ENCODE data around the gene SRSF4.
"Not testable (repeated sequence)": the region's sequence is repeated elsewhere in the genome, so short reads cannot be mapped to it uniquely, and the experiment has no call there.

The SRSF4 gene

DNA sequence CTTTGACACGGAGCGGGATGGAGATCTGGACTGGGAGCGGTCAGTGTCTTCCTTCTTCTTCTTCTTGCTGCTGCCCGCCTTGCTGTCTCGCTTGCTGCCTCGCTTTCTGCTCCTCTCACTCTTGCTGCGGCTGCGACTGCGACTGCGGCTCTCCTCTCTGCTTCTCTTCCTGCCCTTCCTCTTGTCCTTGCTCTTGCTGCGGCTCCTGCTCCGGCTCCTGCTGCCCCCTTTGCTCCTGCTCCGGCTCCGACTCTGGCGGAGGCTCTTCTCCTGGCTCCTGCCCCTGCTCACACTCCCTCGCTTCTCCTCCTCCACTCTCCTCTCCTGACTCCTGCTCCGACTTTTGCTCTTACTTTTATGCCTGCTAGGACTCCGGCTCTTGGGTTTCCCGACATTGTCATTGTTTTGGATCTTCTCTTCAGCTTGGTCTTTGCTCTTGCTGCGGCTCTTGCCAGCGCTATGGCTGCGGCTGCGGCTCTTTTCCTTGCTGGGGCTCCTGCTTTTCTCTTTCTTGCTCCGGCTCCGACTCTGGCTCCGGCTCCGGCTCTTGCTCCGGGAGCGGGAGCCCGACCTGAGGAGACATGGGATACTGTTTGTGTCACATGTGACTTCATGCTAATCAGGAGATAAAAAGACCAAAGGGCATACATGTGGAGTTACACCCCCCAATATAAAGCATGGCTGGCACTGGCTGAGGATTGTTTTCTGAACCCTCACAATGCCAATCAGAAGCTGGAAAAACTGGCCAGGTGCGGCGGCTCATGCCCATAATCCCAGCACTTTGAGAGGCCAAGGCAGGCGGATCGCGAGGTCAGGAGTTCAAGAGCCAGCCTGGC is 32.8 kb downstream of the SRSF4 start:
- Histone ChIP-seq H3K4me3 (ENCODE audit: insufficient read depth, low read depth, low read length, poor library complexity, severe bottlenecking) (no peak overlapping the region), H3K36me3 (ENCODE audit: control insufficient read depth, insufficient read depth, low read length) (peaks cover 78% of the 10 kb centered on the region), H3K27ac (ENCODE audit: insufficient read depth, low read length, poor library complexity, severe bottlenecking) (no peak overlapping the region)

GRCh38 chr1:29145739-29146437 is 35.8 kb downstream of the SRSF4 start:
- H3K27ac ChIP-seq (ENCODE audit: insufficient read depth, low read length, poor library complexity, severe bottlenecking), result no peak overlapping the region
- no peaks in the 10 kb centered on the region for H3K27me3 ChIP-seq (replicated peaks; ENCODE audit: control insufficient read depth, insufficient read depth, low read length, poor library complexity, severe bottlenecking)
- DNase-seq, result no peak
- H3K4me3 ChIP-seq (ENCODE audit: insufficient read depth, low read depth, low read length, poor library complexity, severe bottlenecking), result no peak overlapping the region
- no peaks in the 10 kb centered on the region for H3K4me1 ChIP-seq (ENCODE audit: control insufficient read depth, insufficient read depth, low read length, poor library complexity, severe bottlenecking)
- H3K36me3 ChIP-seq (ENCODE audit: control insufficient read depth, insufficient read depth, low read length), result peaks cover 48% of the 10 kb centered on the region
- H3K9me3 ChIP-seq (ENCODE audit: control insufficient read depth, low read length), result no peaks in the 10 kb centered on the region

More for the DNA sequence above, 32.8 kb downstream of the SRSF4 start:
- no peaks in the 10 kb centered on the region for H3K9me3 ChIP-seq (ENCODE audit: control insufficient read depth, low read length)
- no peak for DNase-seq
- no peaks in the 10 kb centered on the region for H3K27me3 ChIP-seq (replicated peaks; ENCODE audit: control insufficient read depth, insufficient read depth, low read length, poor library complexity, severe bottlenecking)
- no peaks in the 10 kb centered on the region for H3K4me1 ChIP-seq (ENCODE audit: control insufficient read depth, insufficient read depth, low read length, poor library complexity, severe bottlenecking)

DNA sequence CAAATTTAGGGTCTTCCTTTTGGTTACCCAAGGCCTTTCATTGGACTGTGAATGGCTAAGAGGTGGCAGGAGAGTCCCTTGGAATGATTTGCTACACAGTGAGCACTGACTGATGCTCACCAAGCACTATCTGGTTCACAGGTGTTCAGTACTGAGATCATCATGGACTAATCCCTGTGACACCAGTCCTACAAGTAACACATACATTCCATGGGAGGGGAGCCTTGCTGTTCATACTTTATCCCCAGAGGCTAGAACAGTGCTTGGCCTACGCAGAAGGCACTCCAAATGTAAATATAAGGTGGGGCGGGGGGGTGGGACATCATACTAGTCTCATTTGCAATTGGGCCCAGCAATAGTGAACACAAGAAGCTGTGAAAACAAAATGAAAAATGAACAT is 37.5 kb downstream of the SRSF4 start:
- no peaks in the 10 kb centered on the region for H3K4me1 ChIP-seq (ENCODE audit: control insufficient read depth, insufficient read depth, low read length, poor library complexity, severe bottlenecking)
- no peaks in the 10 kb centered on the region for H3K27me3 ChIP-seq (replicated peaks; ENCODE audit: control insufficient read depth, insufficient read depth, low read length, poor library complexity, severe bottlenecking)
- no peak for DNase-seq
- no peaks in the 10 kb centered on the region for H3K9me3 ChIP-seq (ENCODE audit: control insufficient read depth, low read length)
- H3K27ac ChIP-seq (ENCODE audit: insufficient read depth, low read length, poor library complexity, severe bottlenecking), result no peak overlapping the region
- H3K36me3 ChIP-seq (ENCODE audit: control insufficient read depth, insufficient read depth, low read length), result peaks cover 33% of the 10 kb centered on the region
- no peak overlapping the region for H3K4me3 ChIP-seq (ENCODE audit: insufficient read depth, low read depth, low read length, poor library complexity, severe bottlenecking)

DNA sequence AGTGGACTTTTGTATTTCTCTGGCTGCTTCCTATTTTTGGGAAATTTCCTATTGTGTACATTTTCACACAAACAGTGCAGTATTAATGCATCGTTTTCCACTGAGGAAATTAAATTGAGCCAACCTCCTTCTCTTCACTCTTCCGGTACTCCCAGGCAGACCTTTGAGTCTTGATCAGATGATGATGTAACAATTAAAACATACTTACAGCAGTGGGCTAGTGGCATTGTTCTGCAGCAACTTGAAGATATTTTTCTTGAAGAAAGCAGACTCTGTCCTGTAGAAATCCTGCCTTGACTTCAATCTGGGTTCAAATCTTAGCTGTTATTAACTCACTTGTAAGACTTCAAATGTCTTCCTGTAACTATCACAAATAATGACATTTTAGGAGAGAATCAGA is 39.0 kb downstream of the SRSF4 start:
- peaks cover 18% of the 10 kb centered on the region for H3K36me3 ChIP-seq (ENCODE audit: control insufficient read depth, insufficient read depth, low read length)
- no peaks in the 10 kb centered on the region for H3K4me1 ChIP-seq (ENCODE audit: control insufficient read depth, insufficient read depth, low read length, poor library complexity, severe bottlenecking)
- no peak overlapping the region for H3K27ac ChIP-seq (ENCODE audit: insufficient read depth, low read length, poor library complexity, severe bottlenecking)
- no peaks in the 10 kb centered on the region for H3K9me3 ChIP-seq (ENCODE audit: control insufficient read depth, low read length)
- H3K4me3 ChIP-seq (ENCODE audit: insufficient read depth, low read depth, low read length, poor library complexity, severe bottlenecking), result no peak overlapping the region
- no peaks in the 10 kb centered on the region for H3K27me3 ChIP-seq (replicated peaks; ENCODE audit: control insufficient read depth, insufficient read depth, low read length, poor library complexity, severe bottlenecking)
- no peak for DNase-seq

GRCh38 chr1:29136391-29136915 is 45.2 kb downstream of the SRSF4 start:
- Histone ChIP-seq H3K9me3 (ENCODE audit: control insufficient read depth, low read length) (no peaks in the 10 kb centered on the region), H3K4me1 (ENCODE audit: control insufficient read depth, insufficient read depth, low read length, poor library complexity, severe bottlenecking) (no peaks in the 10 kb centered on the region), H3K36me3 (ENCODE audit: control insufficient read depth, insufficient read depth, low read length) (no peaks in the 10 kb centered on the region), H3K27me3 (replicated peaks; ENCODE audit: control insufficient read depth, insufficient read depth, low read length, poor library complexity, severe bottlenecking) (no peaks in the 10 kb centered on the region), H3K27ac (ENCODE audit: insufficient read depth, low read length, poor library complexity, severe bottlenecking) (no peak overlapping the region), H3K4me3 (ENCODE audit: insufficient read depth, low read depth, low read length, poor library complexity, severe bottlenecking) (no peak overlapping the region)
- no peak for DNase-seq

GRCh38 chr1:29134695-29135028 is 47.0 kb downstream of the SRSF4 start:
- no peak overlapping the region for H3K27ac ChIP-seq (ENCODE audit: insufficient read depth, low read length, poor library complexity, severe bottlenecking)
- no peak overlapping the region for H3K4me3 ChIP-seq (ENCODE audit: insufficient read depth, low read depth, low read length, poor library complexity, severe bottlenecking)
- no peaks in the 10 kb centered on the region for H3K4me1 ChIP-seq (ENCODE audit: control insufficient read depth, insufficient read depth, low read length, poor library complexity, severe bottlenecking)
- no peaks in the 10 kb centered on the region for H3K36me3 ChIP-seq (ENCODE audit: control insufficient read depth, insufficient read depth, low read length)
- no peaks in the 10 kb centered on the region for H3K27me3 ChIP-seq (replicated peaks; ENCODE audit: control insufficient read depth, insufficient read depth, low read length, poor library complexity, severe bottlenecking)
- DNase-seq, result no peak
- H3K9me3 ChIP-seq (ENCODE audit: control insufficient read depth, low read length), result no peaks in the 10 kb centered on the region

- Histone ChIP-seq H3K9me3 (ENCODE audit: control insufficient read depth, low read length) (no peaks in the 10 kb centered on the region), H3K36me3 (ENCODE audit: control insufficient read depth, insufficient read depth, low read length) (no peaks in the 10 kb centered on the region), H3K4me1 (ENCODE audit: control insufficient read depth, insufficient read depth, low read length, poor library complexity, severe bottlenecking) (no peaks in the 10 kb centered on the region), H3K27ac (ENCODE audit: insufficient read depth, low read length, poor library complexity, severe bottlenecking) (no peak overlapping the region), H3K4me3 (ENCODE audit: insufficient read depth, low read depth, low read length, poor library complexity, severe bottlenecking) (no peak overlapping the region), H3K27me3 (replicated peaks; ENCODE audit: control insufficient read depth, insufficient read depth, low read length, poor library complexity, severe bottlenecking) (no peaks in the 10 kb centered on the region)
- DNase-seq, result no peak
Measured at GRCh38 chr1:29133861-29134694, 47.6 kb downstream of the SRSF4 start.

DNA sequence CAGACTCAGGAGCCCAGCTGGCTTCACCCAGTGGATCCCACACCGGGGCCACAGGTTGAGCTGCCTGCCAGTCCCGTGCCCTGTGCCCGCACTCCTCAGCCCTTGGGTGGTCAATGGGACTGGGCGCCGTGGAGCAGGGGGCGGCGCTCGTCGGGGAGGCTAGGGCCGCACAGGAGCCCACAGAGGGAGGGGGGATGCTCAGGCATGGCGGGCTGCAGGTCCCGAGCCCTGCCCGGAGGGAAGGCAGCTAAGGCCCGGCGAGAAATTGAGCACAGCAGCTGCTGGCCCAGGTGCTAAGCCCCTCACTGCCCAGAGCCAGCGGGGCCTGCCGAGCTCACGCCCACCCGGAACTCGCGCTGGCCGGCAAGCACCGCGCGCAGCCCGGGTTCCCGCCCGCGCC is 50.6 kb downstream of the SRSF4 start:
- not testable (repeated sequence) for H3K27me3 ChIP-seq (replicated peaks; ENCODE audit: control insufficient read depth, insufficient read depth, low read length, poor library complexity, severe bottlenecking); DNase-seq; H3K36me3 ChIP-seq (ENCODE audit: control insufficient read depth, insufficient read depth, low read length); H3K9me3 ChIP-seq (ENCODE audit: control insufficient read depth, low read length); H3K4me3 ChIP-seq (ENCODE audit: insufficient read depth, low read depth, low read length, poor library complexity, severe bottlenecking); H3K4me1 ChIP-seq (ENCODE audit: control insufficient read depth, insufficient read depth, low read length, poor library complexity, severe bottlenecking); H3K27ac ChIP-seq (ENCODE audit: insufficient read depth, low read length, poor library complexity, severe bottlenecking)

DNA sequence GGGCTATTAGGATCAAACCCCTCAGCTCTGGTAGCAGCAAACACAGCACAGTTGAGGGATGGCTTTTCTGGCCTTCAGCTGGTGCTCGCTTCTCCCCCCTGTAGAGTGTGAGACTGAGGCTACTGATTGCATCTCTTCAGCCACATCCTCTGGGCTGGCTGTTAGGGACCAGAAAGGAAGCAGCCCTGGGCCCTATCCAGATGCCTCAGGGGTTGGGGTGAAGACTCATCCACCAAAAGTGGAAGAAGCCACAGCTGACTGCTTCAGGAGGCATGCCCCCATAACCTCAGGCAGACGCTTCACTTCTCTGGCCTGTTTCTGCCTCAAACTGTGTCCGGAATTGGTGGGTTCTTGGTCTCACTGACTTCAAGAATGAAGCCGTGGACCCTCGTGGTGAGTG is 51.8 kb downstream of the SRSF4 start:
- no peaks in the 10 kb centered on the region for H3K36me3 ChIP-seq (ENCODE audit: control insufficient read depth, insufficient read depth, low read length)
- H3K27ac ChIP-seq (ENCODE audit: insufficient read depth, low read length, poor library complexity, severe bottlenecking), result no peak overlapping the region
- H3K9me3 ChIP-seq (ENCODE audit: control insufficient read depth, low read length), result no peaks in the 10 kb centered on the region
- H3K4me3 ChIP-seq (ENCODE audit: insufficient read depth, low read depth, low read length, poor library complexity, severe bottlenecking), result no peak overlapping the region
- no peaks in the 10 kb centered on the region for H3K27me3 ChIP-seq (replicated peaks; ENCODE audit: control insufficient read depth, insufficient read depth, low read length, poor library complexity, severe bottlenecking)
- H3K4me1 ChIP-seq (ENCODE audit: control insufficient read depth, insufficient read depth, low read length, poor library complexity, severe bottlenecking), result no peaks in the 10 kb centered on the region
- no peak for DNase-seq
